Panc1 (cell line): ENCODE measurements around the gene RPL13. TPM values are rescaled to one million over a fixed set of nuclear protein-coding genes. Genes with fewer than 3 reads are reported as not detected.

Source experiments
- ATAC-seq: fragments of 200-7000 bp; cut with Tn5 transposase; 2 replicates; pipeline ENCODE4 v1.9.1; 2020; ENCODE audit warnings: mild to moderate bottlenecking, moderate library complexity
- BruUV-seq: library from RNA; stranded (reverse); fragments of 400-500 nt; replicated peaks from 2 replicates; lab custom pipeline; 2021; lab: Mats Ljungman, UMichigan
- CTCF ChIA-PET: fragments of 300-600 bp; sonication (Branson Sonifier 250); formaldehyde crosslinking; loops from one replicate; lab custom pipeline; 2022; ENCODE audit warnings: antibody characterized with exemption; lab: Charles Lee
- POLR2A ChIA-PET: fragments of 300-600 bp; sonication (Branson Sonifier 250); formaldehyde crosslinking; loops from one replicate; lab custom pipeline; 2022; ENCODE audit warnings: antibody characterized with exemption; lab: Charles Lee
- DNase-seq: peaks from one replicate; pipeline ENCODE4 v3.0.0-alpha.2; 2010; ENCODE audit warnings: low read depth, low spot score
- H3K27ac ChIP-seq: 2 replicates; pipeline ENCODE4 v1.5.1; 2011; ENCODE audit warnings: mild to moderate bottlenecking, low read length, inconsistent platforms
- H3K27me3 ChIP-seq: fragments of 200-500 bp; sonication (Bioruptor generic); 2 replicates; pipeline ENCODE4 v1.6.0; 2014; ENCODE audit warnings: low read length, inconsistent platforms; ENCODE audit not compliant: control insufficient read depth, insufficient read depth
- H3K36me3 ChIP-seq: fragments of 200-500 bp; sonication (Bioruptor generic); 2 replicates; pipeline ENCODE4 v1.5.1; 2014; ENCODE audit warnings: inconsistent platforms, mild to moderate bottlenecking, low read length, moderate library complexity; ENCODE audit not compliant: control insufficient read depth, insufficient read depth
- H3K4me1 ChIP-seq: 2 replicates; pipeline ENCODE4 v1.5.1; 2011; ENCODE audit warnings: inconsistent platforms, mild to moderate bottlenecking, low read length, moderate library complexity; ENCODE audit not compliant: control insufficient read depth, insufficient read depth
- H3K4me3 ChIP-seq, 2 experiments: 2 replicates each; pipeline ENCODE4 v1.5.1; 2011 to 2012; ENCODE audit warnings: low read depth in 2 of 2, low read length in 2 of 2, mild to moderate bottlenecking in 2 of 2, inconsistent platforms in 1 of 2, moderate library complexity in 1 of 2
- H3K9me3 ChIP-seq: fragments of 200-500 bp; sonication (Bioruptor generic); 2 replicates; pipeline ENCODE4 v1.5.1; 2014; ENCODE audit warnings: low read depth, mild to moderate bottlenecking, inconsistent platforms, low read length, moderate library complexity; ENCODE audit not compliant: control insufficient read depth, insufficient read depth
- POLR2AphosphoS5 ChIP-seq: IDR thresholded peaks from 2 replicates; pipeline ENCODE4 v1.6.1; 2012; ENCODE audit warnings: mild to moderate bottlenecking, low read depth, low read length, moderate library complexity
- SIN3A ChIP-seq: IDR thresholded peaks from 2 replicates; pipeline ENCODE4 v1.6.1; 2012; ENCODE audit warnings: low read depth, mild to moderate bottlenecking, low read length, moderate library complexity, borderline replicate concordance; ENCODE audit not compliant: insufficient read depth
- TCF7L2 ChIP-seq: IDR thresholded peaks from 2 replicates; pipeline ENCODE4 v1.6.1; 2011; ENCODE audit warnings: mild to moderate bottlenecking, low read depth, low read length, inconsistent platforms
- in situ Hi-C: cut with HindIII; loops from 2 replicates; pipeline ENCODE4 v1.10.0; 2016; ENCODE audit warnings: low sequenced_read_pairs, low pct_unique_long_range_greater_than_20kb
- intact Hi-C: fragments of 100-400 bp; cut with micrococcal nuclease; formaldehyde crosslinking; loops from one replicate; pipeline ENCODE4 v1.10.0; 2022; ENCODE audit not compliant: unreplicated experiment
- total RNA-seq: library from RNA; stranded (reverse); gene quantifications from one replicate; pipeline ENCODE4 v1.2.1, GENCODE V29; 2021; ENCODE audit not compliant: unreplicated experiment
- TF ChIP-seq, protein P1 (sequence below), 2 experiments: IDR thresholded peaks; 2 replicates each; pipeline ENCODE4 v1.6.1; 2011 to 2012; ENCODE audit warnings: low read depth in 2 of 2, control low read depth in 1 of 2, low read length in 1 of 2, mild to moderate bottlenecking in 1 of 2, moderate library complexity in 1 of 2; ENCODE audit not compliant: insufficient read depth in 1 of 2
- TF ChIP-seq, protein P2 (sequence below): fragments of 450-650 bp; IDR thresholded peaks from 2 replicates; pipeline ENCODE4 v1.5.1; 2017; ENCODE audit warnings: mild to moderate bottlenecking

Gene RPL13
- total RNA-seq, 1 experiment from 2014 or later = 965 TPM

DNA sequence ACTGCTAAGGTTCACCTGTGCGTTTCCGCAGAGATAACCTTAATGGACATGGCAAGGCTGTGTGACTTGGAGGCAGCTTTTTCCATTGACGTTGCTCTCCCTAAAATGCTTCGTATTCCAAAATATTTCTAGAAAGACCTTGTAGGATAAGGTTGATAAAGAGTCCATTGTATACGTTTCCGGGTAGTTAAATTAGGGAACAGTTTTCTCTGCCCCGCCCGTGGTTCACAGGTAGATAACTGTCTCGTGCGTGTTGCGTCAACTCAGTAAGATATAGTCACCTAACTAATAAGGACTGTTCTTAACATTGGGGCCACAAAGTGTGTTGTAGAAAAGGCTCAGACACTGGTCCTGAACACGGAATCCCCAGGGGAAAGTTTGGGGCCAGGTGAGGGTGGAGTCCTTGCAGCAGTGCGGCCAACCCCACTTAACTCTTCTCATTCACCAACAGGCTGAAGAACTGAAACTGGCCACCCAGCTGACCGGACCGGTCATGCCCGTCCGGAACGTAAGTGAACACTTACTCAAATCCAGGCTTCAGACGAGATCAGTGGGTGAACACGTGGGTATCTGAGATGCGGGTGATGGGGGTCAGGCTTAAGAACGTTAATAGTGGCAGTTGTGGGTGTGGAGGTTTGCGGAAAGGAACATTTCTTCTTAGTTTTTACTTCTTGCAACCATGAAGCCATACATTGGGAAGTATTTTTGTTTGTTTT, 1.6 kb downstream of the RPL13 start:
- peaks cover 27% of the 10 kb centered on the region; the same call in 1 of the 2 replicates for H3K36me3 ChIP-seq
- ChIA-PET CTCF (no interaction called here), POLR2A (interaction anchor here (0.6 kb wide), 1 partner anchor 46 kb away, joined by 3 read pairs; no protein-coding TSS in a partner anchor)
- in situ Hi-C loops = no loop called here
- H3K27ac ChIP-seq = peak overlapping the region; percentile 93
- H3K4me1 ChIP-seq = peaks cover 26% of the 10 kb centered on the region
- no peaks in the 10 kb centered on the region for H3K27me3 ChIP-seq
- peak overlapping the region; percentile 76 to 92 for H3K4me3 ChIP-seq
- intact Hi-C loops = no loop called here
- BruUV-seq = TSS peak; percentile 86
- H3K9me3 ChIP-seq = no peaks in the 10 kb centered on the region
- DNase-seq (no peak), ATAC-seq (no peak)
- TF ChIP-seq, protein P1, sequence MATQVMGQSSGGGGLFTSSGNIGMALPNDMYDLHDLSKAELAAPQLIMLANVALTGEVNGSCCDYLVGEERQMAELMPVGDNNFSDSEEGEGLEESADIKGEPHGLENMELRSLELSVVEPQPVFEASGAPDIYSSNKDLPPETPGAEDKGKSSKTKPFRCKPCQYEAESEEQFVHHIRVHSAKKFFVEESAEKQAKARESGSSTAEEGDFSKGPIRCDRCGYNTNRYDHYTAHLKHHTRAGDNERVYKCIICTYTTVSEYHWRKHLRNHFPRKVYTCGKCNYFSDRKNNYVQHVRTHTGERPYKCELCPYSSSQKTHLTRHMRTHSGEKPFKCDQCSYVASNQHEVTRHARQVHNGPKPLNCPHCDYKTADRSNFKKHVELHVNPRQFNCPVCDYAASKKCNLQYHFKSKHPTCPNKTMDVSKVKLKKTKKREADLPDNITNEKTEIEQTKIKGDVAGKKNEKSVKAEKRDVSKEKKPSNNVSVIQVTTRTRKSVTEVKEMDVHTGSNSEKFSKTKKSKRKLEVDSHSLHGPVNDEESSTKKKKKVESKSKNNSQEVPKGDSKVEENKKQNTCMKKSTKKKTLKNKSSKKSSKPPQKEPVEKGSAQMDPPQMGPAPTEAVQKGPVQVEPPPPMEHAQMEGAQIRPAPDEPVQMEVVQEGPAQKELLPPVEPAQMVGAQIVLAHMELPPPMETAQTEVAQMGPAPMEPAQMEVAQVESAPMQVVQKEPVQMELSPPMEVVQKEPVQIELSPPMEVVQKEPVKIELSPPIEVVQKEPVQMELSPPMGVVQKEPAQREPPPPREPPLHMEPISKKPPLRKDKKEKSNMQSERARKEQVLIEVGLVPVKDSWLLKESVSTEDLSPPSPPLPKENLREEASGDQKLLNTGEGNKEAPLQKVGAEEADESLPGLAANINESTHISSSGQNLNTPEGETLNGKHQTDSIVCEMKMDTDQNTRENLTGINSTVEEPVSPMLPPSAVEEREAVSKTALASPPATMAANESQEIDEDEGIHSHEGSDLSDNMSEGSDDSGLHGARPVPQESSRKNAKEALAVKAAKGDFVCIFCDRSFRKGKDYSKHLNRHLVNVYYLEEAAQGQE (IDR thresholded peaks at IDR 0.05; ENCODE audit: insufficient read depth in 1 of 2, low read depth in 2 of 2, low read length in 1 of 2) = no peak
- no peak for TF ChIP-seq SIN3A
- TF ChIP-seq TCF7L2 = no peak
- TF ChIP-seq POLR2AphosphoS5 = no peak
- TF ChIP-seq, protein P2, sequence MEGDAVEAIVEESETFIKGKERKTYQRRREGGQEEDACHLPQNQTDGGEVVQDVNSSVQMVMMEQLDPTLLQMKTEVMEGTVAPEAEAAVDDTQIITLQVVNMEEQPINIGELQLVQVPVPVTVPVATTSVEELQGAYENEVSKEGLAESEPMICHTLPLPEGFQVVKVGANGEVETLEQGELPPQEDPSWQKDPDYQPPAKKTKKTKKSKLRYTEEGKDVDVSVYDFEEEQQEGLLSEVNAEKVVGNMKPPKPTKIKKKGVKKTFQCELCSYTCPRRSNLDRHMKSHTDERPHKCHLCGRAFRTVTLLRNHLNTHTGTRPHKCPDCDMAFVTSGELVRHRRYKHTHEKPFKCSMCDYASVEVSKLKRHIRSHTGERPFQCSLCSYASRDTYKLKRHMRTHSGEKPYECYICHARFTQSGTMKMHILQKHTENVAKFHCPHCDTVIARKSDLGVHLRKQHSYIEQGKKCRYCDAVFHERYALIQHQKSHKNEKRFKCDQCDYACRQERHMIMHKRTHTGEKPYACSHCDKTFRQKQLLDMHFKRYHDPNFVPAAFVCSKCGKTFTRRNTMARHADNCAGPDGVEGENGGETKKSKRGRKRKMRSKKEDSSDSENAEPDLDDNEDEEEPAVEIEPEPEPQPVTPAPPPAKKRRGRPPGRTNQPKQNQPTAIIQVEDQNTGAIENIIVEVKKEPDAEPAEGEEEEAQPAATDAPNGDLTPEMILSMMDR = no peak

DNA sequence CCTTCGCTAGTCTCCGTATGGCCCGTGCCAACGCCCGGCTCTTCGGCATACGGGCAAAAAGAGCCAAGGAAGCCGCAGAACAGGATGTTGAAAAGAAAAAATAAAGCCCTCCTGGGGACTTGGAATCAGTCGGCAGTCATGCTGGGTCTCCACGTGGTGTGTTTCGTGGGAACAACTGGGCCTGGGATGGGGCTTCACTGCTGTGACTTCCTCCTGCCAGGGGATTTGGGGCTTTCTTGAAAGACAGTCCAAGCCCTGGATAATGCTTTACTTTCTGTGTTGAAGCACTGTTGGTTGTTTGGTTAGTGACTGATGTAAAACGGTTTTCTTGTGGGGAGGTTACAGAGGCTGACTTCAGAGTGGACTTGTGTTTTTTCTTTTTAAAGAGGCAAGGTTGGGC, 2.5 kb downstream of the RPL13 start:
- peaks cover 27% of the 10 kb centered on the region; the same call in 1 of the 2 replicates for H3K36me3 ChIP-seq
- ChIA-PET POLR2A (interaction anchor here (0.6 kb wide), 1 partner anchor 19 kb away, joined by 4 read pairs; no protein-coding TSS in a partner anchor), CTCF (no interaction called here)
- H3K4me1 ChIP-seq = peaks cover 26% of the 10 kb centered on the region
- DNase-seq = no peak
- intact Hi-C loops (no loop called here), in situ Hi-C loops (no loop called here)
- no peaks in the 10 kb centered on the region for H3K9me3 ChIP-seq
- peak overlapping the region; percentile 93; the same call in 1 of the 2 replicates for H3K27ac ChIP-seq
- ATAC-seq = no peak
- no peaks in the 10 kb centered on the region for H3K27me3 ChIP-seq
- H3K4me3 ChIP-seq = peak overlapping the region; percentile 76 to 92
- no TSS peak for BruUV-seq
- TF ChIP-seq TCF7L2 (no peak), SIN3A (no peak), POLR2AphosphoS5 (no peak)
- TF ChIP-seq, protein P2 = no peak
- TF ChIP-seq, protein P1 (IDR thresholded peaks at IDR 0.05; ENCODE audit: insufficient read depth in 1 of 2, low read depth in 2 of 2, low read length in 1 of 2) = no peak
